Choroid plexus epithelial cell (primary cell): ENCODE measurements around the gene ACHE.

ENCODE experiments used
- DNase-seq: peaks from one replicate; pipeline ENCODE4 v3.0.0-alpha.2; 2010; ENCODE audit warnings: low read depth
- H3K4me3 ChIP-seq: 2 replicates; pipeline ENCODE4 v1.5.1; 2011; ENCODE audit warnings: low read depth, mild to moderate bottlenecking, control low read depth, low read length, moderate library complexity
- CTCF ChIP-seq: conservative IDR thresholded peaks from 2 replicates; pipeline ENCODE4 v1.5.1; 2011; ENCODE audit warnings: low read depth, mild to moderate bottlenecking, control low read depth, inconsistent platforms, low read length, moderate library complexity

ACHE gene

GRCh38 chr7:100902638-100903037, 7.0 kb upstream of the ACHE start:
- H3K4me3 ChIP-seq, result no peak overlapping the region
- DNase-seq, result no peak
- no peak for TF ChIP-seq CTCF

- no peak for TF ChIP-seq CTCF
- H3K4me3 ChIP-seq, result no peak overlapping the region
- DNase-seq, result no peak
These were observed 6.2 kb upstream of the ACHE start for GRCh38 chr7:100901921-100902332.

GRCh38 chr7:100900978-100901377, 5.3 kb upstream of the ACHE start:
- H3K4me3 ChIP-seq, result no peak overlapping the region
- no peak for DNase-seq
- no peak for TF ChIP-seq CTCF

GRCh38 chr7:100899432-100899831, 3.7 kb upstream of the ACHE start:
- TF ChIP-seq CTCF, result no peak
- DNase-seq, result no peak
- H3K4me3 ChIP-seq, result no peak overlapping the region

- DNase-seq, result no peak
- H3K4me3 ChIP-seq, result no peak overlapping the region
- no peak for TF ChIP-seq CTCF
These were observed 2.2 kb upstream of the ACHE start for GRCh38 chr7:100897772-100898454.

GRCh38 chr7:100896732-100897608, 1.3 kb upstream of the ACHE start:
- peak; percentile 70 for TF ChIP-seq CTCF
- DNase-seq, result no peak
- H3K4me3 ChIP-seq, result peak overlapping the region; percentile 43
